GM10248 (cell line): ENCODE measurements around the gene ZNF143.
"Not testable (repeated sequence)": the region's sequence is repeated elsewhere in the genome, so short reads cannot be mapped to it uniquely, and the experiment has no call there.

Experiments
- CTCF ChIA-PET: fragments of 300-600 bp; sonication (Branson Sonifier 250); formaldehyde crosslinking; extraction: SDS; loops from one replicate; lab custom pipeline; 2021; ENCODE audit warnings: antibody characterized with exemption; lab: Yijun Ruan, JAX
- POLR2A ChIA-PET: fragments of 350-650 bp; sonication (Branson Sonifier 250); formaldehyde crosslinking; extraction: SDS; loops from one replicate; lab custom pipeline; 2020; ENCODE audit warnings: antibody characterized with exemption; lab: Yijun Ruan, JAX
- DNase-seq: peaks from one replicate; pipeline ENCODE4 v3.0.0; 2012; ENCODE audit errors: extremely low spot score
- CTCF ChIP-seq: IDR thresholded peaks from 2 replicates; pipeline ENCODE4 v1.5.1; 2012; ENCODE audit warnings: mild to moderate bottlenecking, low read depth; ENCODE audit errors: extremely low read depth, missing control alignments, control extremely low read depth

Gene ZNF143

GRCh38 chr11:9507277-9507580 is 46.4 kb downstream of the ZNF143 start:
- CTCF ChIA-PET = interaction anchor here (0.6 to 7.6 kb wide), 40 partner anchors 9 to 548 kb away, joined by 3 to 112 read pairs (median 5); partner anchors contain the start of genes DENND5A and ZNF143
- TF ChIP-seq CTCF = no peak
- POLR2A ChIA-PET = interaction anchor here (1.5 kb wide), 1 partner anchor 47 kb away, joined by 5 read pairs; the partner anchor contains the start of gene ZNF143
- no peak for DNase-seq

GRCh38 chr11:9509041-9509440 is 48.2 kb downstream of the ZNF143 start:
- CTCF ChIA-PET = interaction anchor here (7.6 kb wide), 1 partner anchor 15 kb away, joined by 112 read pairs; no protein-coding TSS in a partner anchor
- TF ChIP-seq CTCF = no peak
- no peak for DNase-seq
- POLR2A ChIA-PET = no interaction called here

DNA sequence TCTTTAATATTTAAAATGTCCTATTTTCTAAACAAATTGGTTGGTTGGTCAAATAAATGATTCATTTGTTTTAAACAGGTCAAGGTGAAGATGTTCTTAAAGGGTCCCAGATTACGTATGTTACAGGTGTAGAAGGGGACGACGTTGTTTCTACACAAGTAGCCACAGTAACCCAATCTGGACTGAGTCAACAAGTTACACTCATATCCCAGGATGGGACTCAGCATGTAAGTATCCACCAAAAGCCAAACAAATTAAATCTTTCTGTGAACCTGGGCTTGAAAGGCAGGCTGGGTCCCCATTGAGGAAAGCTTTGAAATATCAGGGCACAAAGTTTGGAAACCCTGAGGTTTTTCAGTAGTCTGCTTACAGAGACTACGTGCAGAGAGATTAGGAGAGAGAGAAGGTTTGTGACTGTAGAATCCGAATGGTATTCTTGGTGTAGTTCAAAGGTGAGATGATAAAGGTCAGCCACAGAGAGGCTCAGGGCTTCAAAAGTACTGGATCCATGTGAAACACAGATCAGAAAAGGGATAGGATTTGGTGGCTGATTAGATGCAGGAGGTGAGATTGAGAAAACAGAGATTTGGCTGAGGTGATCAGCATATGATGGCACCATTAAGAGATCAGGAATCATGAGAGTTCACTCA is 51.7 kb downstream of the ZNF143 start:
- no peak for DNase-seq
- ChIA-PET CTCF (interaction anchor here (1.1 kb wide), 1 partner anchor 346 kb away, joined by 3 read pairs; no protein-coding TSS in a partner anchor), POLR2A (no interaction called here)
- no peak for TF ChIP-seq CTCF

- POLR2A ChIA-PET, DNase-seq, CTCF ChIA-PET: not testable (repeated sequence)
Observed at GRCh38 chr11:9514576-9514975, 53.8 kb downstream of the ZNF143 start.

DNA sequence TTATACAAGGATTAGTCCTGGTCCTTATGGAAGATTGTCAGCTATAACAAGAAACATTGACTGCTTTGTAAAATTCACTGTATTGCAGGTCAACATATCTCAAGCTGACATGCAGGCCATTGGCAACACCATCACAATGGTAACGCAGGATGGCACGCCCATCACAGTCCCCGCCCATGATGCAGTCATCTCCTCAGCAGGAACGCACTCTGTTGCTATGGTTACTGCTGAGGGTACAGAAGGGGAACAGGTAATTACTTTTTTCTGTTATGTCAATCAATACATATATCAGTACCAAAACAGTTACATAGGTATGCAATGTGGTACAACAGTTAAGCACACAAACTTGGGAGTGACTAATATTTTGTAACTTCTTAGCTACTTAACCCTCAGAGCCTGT is 55.3 kb downstream of the ZNF143 start:
- ChIA-PET POLR2A (no interaction called here), CTCF (interaction anchor here (1.4 to 2.0 kb wide), 3 partner anchors 10 to 351 kb away, joined by 4 to 14 read pairs (median 13); no protein-coding TSS in a partner anchor)
- no peak for DNase-seq
- TF ChIP-seq CTCF = no peak

DNA sequence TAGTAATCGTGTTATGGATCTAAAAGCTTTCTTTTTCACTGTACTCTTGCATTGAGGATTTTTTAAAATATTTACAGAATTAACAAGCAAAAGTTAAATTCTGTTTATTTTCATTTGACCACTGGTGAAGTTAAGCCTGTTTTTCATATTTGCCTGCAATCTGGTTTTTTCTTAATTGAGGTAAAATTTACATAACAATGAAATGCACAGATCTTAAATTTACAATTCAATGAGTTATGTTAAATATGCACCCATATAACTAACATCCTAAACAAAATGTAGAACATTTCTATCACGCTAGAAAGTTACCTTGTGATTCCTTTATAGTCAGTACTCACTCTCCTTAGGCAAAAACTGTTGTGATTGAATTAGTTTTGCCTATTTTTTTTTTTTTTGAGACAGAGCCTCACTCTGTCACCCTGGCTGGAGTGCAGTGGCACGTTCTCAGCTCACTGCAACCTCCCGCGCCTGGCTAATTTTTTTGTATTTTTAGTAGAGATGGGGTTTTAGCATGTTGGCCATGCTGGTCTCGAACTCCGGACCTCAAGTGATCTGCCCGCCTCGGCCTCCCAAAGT is 58.1 kb downstream of the ZNF143 start:
- CTCF ChIA-PET = interaction anchor here (1.0 to 1.1 kb wide), 2 partner anchors 13 to 16 kb away, joined by 4 to 5 read pairs; no protein-coding TSS in a partner anchor
- POLR2A ChIA-PET = no interaction called here
- no peak for DNase-seq
- no peak for TF ChIP-seq CTCF

- ChIA-PET POLR2A (no interaction called here), CTCF (interaction anchor here (2.5 to 5.9 kb wide), 2 partner anchors 11 to 17 kb away, joined by 12 to 46 read pairs; no protein-coding TSS in a partner anchor)
- no peak for DNase-seq
Observed at GRCh38 chr11:9524001-9524400, 63.2 kb downstream of the ZNF143 start.

More at GRCh38 chr11:9524001-9524400, 63.2 kb downstream of the ZNF143 start:
- TF ChIP-seq CTCF = no peak
